ENCODE results near the gene RGPD3. TPM values are rescaled to one million over a fixed set of nuclear protein-coding genes. Genes with fewer than 3 reads are reported as not detected.
"Not testable (repeated sequence)": the region's sequence is repeated elsewhere in the genome, so short reads cannot be mapped to it uniquely, and the experiment has no call there.

The RGPD3 gene
- total RNA-seq, 2 experiments from 2014 or later = 0.05 to 0.14 TPM

DNA sequence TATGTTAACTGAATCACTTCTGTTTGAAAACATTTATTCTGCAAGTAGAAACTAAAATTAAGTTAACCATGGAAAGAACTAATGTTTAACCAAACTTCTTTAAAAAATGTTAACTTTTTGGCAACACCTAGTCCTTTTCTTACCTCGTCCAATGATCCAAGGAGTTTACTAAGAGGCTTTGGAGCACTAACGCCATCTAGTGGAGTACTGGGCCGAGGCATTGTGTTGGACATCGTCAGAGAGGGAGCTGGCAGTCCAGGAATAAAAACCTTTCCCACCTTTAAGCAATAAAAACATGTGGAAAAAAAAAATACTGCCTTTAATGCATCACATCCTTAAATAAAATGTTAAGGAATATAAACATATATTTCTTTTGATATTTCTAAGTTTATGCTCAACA lies 2.4 kb upstream of the RGPD3 start:
- peak; percentile 73 for DNase-seq
- H3K4me1 Mint-ChIP-seq; intact Hi-C loops (cut with DNase I, micrococcal nuclease); H3K9me3 Mint-ChIP-seq (ENCODE audit: low read depth); H3K4me3 Mint-ChIP-seq; H3K36me3 Mint-ChIP-seq (ENCODE audit: low read depth); CTCF ChIA-PET; POLR2A ChIA-PET; H3K27me3 Mint-ChIP-seq; H3K27ac Mint-ChIP-seq: not testable (repeated sequence)
- peak; percentile 74 for ATAC-seq

DNA sequence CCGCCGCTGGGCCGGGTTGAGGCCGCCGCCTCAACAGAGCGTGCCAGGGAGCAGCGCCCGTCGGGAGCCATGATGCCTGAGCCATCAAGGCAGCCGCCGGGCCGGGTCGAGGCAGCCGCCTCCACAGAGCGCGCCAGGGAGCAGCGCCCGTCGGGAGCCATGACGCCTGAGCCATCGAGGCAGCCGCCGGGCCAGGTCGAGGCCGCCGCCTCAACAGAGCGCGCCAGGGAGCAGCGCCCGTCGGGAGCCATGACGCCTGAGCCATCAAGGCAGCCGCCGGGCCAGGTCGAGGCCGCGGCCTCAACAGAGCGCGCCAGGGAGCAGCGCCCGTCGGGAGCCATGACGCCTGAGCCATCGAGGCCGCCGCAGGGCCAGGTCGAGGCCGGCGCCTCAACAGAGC lies 697 bp downstream of the RGPD3 start:
- ATAC-seq; H3K4me1 Mint-ChIP-seq; H3K4me3 Mint-ChIP-seq; intact Hi-C loops (cut with DNase I, micrococcal nuclease); CTCF ChIA-PET; H3K9me3 Mint-ChIP-seq (ENCODE audit: low read depth); H3K27ac Mint-ChIP-seq; H3K36me3 Mint-ChIP-seq (ENCODE audit: low read depth); DNase-seq; H3K27me3 Mint-ChIP-seq; POLR2A ChIA-PET: not testable (repeated sequence)

DNA sequence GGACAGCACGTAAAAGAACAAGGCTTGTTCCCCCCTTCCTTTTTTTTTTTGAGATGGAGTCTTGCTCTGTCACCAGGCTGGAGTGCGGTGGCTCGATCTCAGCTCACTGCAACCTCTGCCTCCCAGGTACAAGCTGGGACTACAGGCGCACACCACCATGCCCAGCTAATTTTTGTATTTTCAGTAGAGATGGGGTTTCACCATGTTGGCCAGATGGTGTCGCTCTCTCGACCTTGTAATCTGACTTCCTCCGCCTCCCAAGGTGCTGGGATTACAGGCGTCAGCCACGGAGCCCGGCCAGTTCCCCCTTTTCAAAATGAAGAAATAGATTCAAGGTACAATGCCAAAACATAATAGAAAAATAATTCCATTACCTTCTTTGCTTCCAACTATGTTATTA lies 6.3 kb downstream of the RGPD3 start:
- POLR2A ChIA-PET = not testable (repeated sequence)
- peak; percentile 58 for ATAC-seq
- intact Hi-C loops (cut with DNase I, micrococcal nuclease) = loop anchor here (5.0 kb wide), 2 partner anchors 80 to 120 kb away; no protein-coding TSS in a partner anchor

DNA sequence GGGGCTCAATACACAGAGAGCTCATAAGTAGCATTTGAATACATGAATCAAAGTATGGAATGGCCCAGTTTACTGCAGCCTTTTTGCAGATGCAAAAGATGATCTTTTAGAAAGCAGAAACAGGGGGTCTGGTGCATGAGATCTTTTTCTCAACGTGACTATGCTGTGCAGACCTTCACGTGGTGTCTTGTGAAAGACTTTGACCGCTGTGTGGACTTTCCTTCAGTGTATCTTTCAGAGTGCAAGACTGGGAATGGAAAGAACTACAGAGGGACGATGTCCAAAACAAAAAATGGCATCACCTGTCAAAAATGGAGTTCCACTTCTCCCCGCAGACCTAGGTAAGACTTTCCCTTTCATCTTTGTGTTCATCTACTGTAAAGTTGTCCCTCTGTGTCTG lies 77.5 kb downstream of the RGPD3 start:
- CTCF ChIA-PET; ATAC-seq; H3K4me1 Mint-ChIP-seq; intact Hi-C loops (cut with DNase I, micrococcal nuclease); DNase-seq; H3K36me3 Mint-ChIP-seq (ENCODE audit: low read depth); H3K27me3 Mint-ChIP-seq; POLR2A ChIA-PET; H3K27ac Mint-ChIP-seq; H3K4me3 Mint-ChIP-seq; H3K9me3 Mint-ChIP-seq (ENCODE audit: low read depth): not testable (repeated sequence)

More for the DNA sequence above, 6.3 kb downstream of the RGPD3 start:
- H3K4me3 Mint-ChIP-seq; H3K27me3 Mint-ChIP-seq; H3K36me3 Mint-ChIP-seq (ENCODE audit: low read depth); H3K27ac Mint-ChIP-seq; H3K4me1 Mint-ChIP-seq; H3K9me3 Mint-ChIP-seq (ENCODE audit: low read depth): not testable (repeated sequence)
- CTCF ChIA-PET = interaction anchor here (0.7 to 1.1 kb wide), 3 partner anchors 74 to 120 kb away, joined by 3 to 5 read pairs (median 4); no protein-coding TSS in a partner anchor
- DNase-seq = peak; percentile 48

DNA sequence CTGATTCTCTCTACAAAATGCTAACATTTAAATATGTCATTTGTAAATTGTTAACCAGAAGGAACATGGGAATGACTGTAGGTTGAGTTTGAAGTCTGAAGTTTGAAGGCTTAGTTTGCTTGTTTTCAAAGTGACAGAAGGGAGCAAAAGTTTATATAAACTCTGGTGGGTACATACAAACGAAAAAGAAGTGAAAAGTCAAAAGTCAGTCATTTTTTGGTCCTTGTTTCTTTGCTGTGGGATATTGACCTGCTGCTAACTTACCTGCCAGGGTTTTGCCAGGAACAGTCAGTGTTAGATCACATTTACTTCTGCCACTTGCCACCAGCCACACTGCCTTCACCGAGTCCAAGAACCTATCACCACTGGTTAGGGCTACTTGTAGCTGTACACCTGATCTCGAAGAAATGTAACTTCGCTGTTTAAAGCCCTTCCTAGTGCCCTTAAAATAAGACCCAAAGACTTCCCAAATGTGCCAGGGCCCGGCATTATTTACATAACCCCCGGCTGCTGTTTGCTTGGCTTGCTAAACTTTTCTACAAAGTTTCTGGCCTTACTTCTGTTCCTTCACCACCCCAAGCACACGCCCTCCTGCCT lies 79.3 kb downstream of the RGPD3 start:
- H3K36me3 Mint-ChIP-seq (ENCODE audit: low read depth); H3K27ac Mint-ChIP-seq; CTCF ChIA-PET; H3K9me3 Mint-ChIP-seq (ENCODE audit: low read depth); H3K27me3 Mint-ChIP-seq; ATAC-seq; POLR2A ChIA-PET; intact Hi-C loops (cut with DNase I, micrococcal nuclease); DNase-seq; H3K4me3 Mint-ChIP-seq; H3K4me1 Mint-ChIP-seq: not testable (repeated sequence)

DNA sequence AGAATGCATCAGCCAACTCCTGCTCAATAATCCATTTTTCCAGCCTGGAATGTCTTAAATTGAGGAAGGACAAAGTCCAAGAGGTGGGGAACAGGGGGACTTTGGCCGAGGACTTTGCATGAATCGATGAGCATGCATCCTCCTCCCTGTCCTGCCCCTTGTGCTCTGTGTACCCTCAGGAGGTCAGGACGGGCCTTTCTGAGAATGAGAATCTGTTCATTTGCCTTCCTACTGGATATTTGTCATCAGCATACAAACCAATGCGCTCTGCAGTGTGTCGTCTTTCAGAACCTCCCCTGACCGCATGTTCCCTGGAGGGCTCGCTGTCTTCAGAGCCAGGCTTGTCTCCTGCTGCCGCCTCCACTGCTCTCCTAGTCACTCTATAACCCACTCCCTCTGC lies 83.7 kb downstream of the RGPD3 start:
- H3K27me3 Mint-ChIP-seq; CTCF ChIA-PET; H3K27ac Mint-ChIP-seq; POLR2A ChIA-PET; H3K4me1 Mint-ChIP-seq; ATAC-seq; H3K9me3 Mint-ChIP-seq (ENCODE audit: low read depth); DNase-seq; intact Hi-C loops (cut with DNase I, micrococcal nuclease); H3K4me3 Mint-ChIP-seq; H3K36me3 Mint-ChIP-seq (ENCODE audit: low read depth): not testable (repeated sequence)

DNA sequence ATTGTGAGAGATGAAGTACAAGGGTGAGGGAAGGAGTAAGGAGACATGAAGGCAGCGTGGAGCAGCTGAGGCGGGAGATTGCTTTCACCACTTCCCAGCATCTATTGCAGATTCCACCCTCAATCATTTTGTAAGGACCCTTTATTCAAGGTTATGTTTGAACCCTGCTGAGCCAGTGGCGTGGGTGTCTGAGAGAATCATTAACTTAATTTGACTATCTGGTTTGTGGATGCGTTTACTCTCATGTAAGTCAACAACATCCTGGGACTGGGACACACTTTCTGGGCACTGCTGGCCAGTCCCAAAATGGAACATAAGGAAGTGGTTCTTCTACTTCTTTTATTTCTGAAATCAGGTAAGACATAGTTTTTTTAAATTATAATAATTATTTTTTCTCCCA lies 86.3 kb downstream of the RGPD3 start:
- H3K27ac Mint-ChIP-seq; H3K9me3 Mint-ChIP-seq (ENCODE audit: low read depth); DNase-seq; H3K36me3 Mint-ChIP-seq (ENCODE audit: low read depth); CTCF ChIA-PET; ATAC-seq; H3K4me3 Mint-ChIP-seq; H3K4me1 Mint-ChIP-seq; POLR2A ChIA-PET; H3K27me3 Mint-ChIP-seq; intact Hi-C loops (cut with DNase I, micrococcal nuclease): not testable (repeated sequence)

DNA sequence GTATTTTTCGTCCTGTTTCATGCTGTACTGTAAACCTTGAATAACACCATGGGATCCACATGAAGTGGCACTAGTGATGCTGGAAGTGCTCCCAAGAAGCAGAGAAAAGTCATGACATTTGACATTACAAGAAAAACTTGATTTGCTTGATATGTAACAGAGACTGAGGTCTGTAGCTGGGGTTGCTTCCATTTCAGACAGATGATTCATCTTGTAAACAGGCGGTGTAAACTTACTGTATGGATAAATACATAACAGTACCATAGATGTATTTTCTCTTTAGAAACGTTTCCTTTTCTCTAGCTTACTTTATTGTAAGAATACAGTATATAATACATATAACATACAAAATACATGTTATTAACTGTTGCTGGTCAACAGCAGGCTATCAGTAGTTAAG lies 88.6 kb downstream of the RGPD3 start:
- H3K4me1 Mint-ChIP-seq; POLR2A ChIA-PET; H3K4me3 Mint-ChIP-seq; H3K27ac Mint-ChIP-seq; H3K36me3 Mint-ChIP-seq (ENCODE audit: low read depth); CTCF ChIA-PET; ATAC-seq; H3K9me3 Mint-ChIP-seq (ENCODE audit: low read depth); intact Hi-C loops (cut with DNase I, micrococcal nuclease); H3K27me3 Mint-ChIP-seq; DNase-seq: not testable (repeated sequence)

DNA sequence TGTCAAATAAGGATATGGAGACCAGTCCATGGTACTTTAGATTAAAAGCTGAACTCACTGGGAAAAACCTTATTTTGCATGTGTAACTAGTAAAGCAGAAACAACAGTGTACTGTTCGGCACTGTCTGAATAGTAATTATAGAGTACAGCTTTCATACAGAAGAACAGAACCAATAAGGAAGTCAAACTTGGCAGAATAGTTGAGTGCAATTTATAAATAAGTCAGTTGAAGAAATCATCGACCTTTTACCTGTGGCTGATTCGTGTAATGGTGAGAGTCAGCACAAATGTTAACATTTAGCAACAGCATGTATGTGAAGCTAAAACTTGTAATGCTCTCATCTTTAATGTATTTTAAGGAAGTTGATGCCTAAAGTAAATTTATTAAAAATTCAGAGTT lies 99.0 kb downstream of the RGPD3 start:
- ATAC-seq; CTCF ChIA-PET; H3K36me3 Mint-ChIP-seq (ENCODE audit: low read depth); H3K4me3 Mint-ChIP-seq; H3K9me3 Mint-ChIP-seq (ENCODE audit: low read depth); H3K27ac Mint-ChIP-seq; H3K4me1 Mint-ChIP-seq; POLR2A ChIA-PET; intact Hi-C loops (cut with DNase I, micrococcal nuclease); DNase-seq; H3K27me3 Mint-ChIP-seq: not testable (repeated sequence)

DNA sequence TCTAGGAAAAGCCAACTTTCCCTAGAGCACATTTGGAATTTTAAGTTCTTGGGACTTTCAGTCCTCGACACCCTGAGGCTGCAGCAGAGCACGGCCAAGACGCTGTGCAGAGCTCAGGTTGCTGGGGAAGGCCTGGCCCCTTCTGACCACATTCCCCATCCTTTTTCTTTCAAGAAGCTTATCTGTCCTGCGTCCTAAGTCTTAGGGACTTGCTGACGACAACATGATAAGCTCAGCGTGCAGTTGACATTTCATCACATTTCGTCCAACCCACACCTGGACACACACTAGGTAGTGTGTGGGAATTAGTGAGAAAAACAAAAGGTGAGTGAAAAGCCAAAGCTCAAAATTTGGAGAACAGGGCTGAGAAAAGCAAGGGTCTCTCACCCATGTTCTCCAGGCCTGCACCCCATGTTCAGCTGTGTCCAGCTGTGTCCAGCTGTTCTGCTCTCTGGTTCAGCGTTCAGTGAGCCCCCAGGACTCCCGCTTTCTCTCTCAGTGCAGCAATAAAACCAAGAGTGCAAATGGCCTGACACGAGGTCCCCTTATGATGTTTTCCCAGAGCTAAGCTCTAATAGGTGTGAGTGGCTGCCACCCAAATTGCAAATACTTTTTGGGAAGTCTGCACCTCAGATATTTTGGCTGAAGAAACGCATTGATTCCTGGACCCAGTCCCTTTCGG lies 101.9 kb downstream of the RGPD3 start:
- CTCF ChIA-PET = interaction anchor here (0.6 kb wide), 1 partner anchor 272 kb away, joined by 3 read pairs; no protein-coding TSS in a partner anchor
- Mint-ChIP-seq H3K4me1 (peaks cover 3% of the 10 kb centered on the region), H3K27me3 (peaks cover 5% of the 10 kb centered on the region), H3K9me3 (ENCODE audit: low read depth) (peaks cover 3% of the 10 kb centered on the region), H3K36me3 (ENCODE audit: low read depth) (no peaks in the 10 kb centered on the region), H3K4me3 (no peak overlapping the region), H3K27ac (no peak overlapping the region)
- intact Hi-C loops (cut with DNase I, micrococcal nuclease) = no loop called here
- ATAC-seq (no peak), DNase-seq (no peak)
- POLR2A ChIA-PET = no interaction called here

DNA sequence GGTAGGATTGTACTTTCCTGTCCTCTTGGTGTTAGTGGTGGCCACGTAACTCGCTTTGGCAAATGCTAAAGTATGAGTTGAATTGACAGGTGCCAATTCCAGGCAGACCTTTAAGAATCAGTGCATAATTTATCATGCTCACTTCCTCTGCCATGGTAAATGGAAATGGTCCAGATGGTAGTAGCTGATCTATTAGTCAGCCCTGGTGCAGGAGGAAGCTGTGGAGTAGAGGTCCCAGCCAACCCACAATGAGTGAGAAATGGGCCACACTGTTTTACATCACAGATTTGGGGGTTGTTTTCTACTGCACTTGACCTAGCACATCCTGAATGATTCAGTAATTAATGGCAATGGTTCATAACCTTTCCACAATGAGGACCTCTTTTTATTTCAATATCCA lies 104.4 kb downstream of the RGPD3 start:
- peak; percentile 10 for DNase-seq
- Mint-ChIP-seq H3K27me3 (peaks cover 5% of the 10 kb centered on the region), H3K36me3 (ENCODE audit: low read depth) (no peaks in the 10 kb centered on the region), H3K27ac (no peak overlapping the region), H3K9me3 (ENCODE audit: low read depth) (peaks cover 3% of the 10 kb centered on the region), H3K4me3 (no peak overlapping the region), H3K4me1 (peaks cover 3% of the 10 kb centered on the region)
- ATAC-seq = peak; percentile 76
- intact Hi-C loops (cut with DNase I, micrococcal nuclease) = no loop called here
- ChIA-PET POLR2A (no interaction called here), CTCF (no interaction called here)

DNA sequence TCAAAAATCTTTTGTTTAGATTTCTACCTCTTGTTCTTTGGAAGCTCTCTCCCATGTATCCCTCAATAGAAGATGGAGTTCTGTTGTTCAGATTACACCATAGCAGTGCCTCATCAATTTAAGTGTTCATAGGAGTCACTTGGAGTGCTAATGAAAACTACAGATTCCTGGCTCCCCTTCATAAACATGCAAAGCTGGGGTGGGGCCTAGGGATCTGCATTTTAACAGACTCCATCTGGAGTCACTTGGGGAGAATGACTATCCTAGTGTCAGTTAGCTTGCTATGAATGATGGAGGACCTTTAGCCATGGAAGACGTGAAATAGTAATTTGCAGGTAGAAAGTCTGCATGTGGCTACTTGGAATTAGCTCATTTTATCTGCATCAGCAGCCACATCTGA lies 105.4 kb downstream of the RGPD3 start:
- Mint-ChIP-seq H3K4me3 (no peak overlapping the region), H3K9me3 (ENCODE audit: low read depth) (peaks cover 3% of the 10 kb centered on the region), H3K27ac (no peak overlapping the region), H3K4me1 (peaks cover 3% of the 10 kb centered on the region), H3K27me3 (peaks cover 5% of the 10 kb centered on the region), H3K36me3 (ENCODE audit: low read depth) (no peaks in the 10 kb centered on the region)
- ATAC-seq (no peak), DNase-seq (no peak)
- POLR2A ChIA-PET = interaction anchor here (0.7 kb wide), 1 partner anchor 224 kb away, joined by 6 read pairs; no protein-coding TSS in a partner anchor
- intact Hi-C loops (cut with DNase I, micrococcal nuclease) = no loop called here
- CTCF ChIA-PET = no interaction called here

All from activated CD4-positive, alpha-beta T cell treated with anti-CD3 and anti-CD28 coated beads for 36 hours (primary cell).